ENCODE results near the gene TFAP2E. TPM values are rescaled to one million over a fixed set of nuclear protein-coding genes. Genes with fewer than 3 reads are reported as not detected.

The TFAP2E gene
- total and polyA plus RNA-seq, 11 donors = 0.12 to 0.57 (median 0.29) TPM; not detected in 3

DNA sequence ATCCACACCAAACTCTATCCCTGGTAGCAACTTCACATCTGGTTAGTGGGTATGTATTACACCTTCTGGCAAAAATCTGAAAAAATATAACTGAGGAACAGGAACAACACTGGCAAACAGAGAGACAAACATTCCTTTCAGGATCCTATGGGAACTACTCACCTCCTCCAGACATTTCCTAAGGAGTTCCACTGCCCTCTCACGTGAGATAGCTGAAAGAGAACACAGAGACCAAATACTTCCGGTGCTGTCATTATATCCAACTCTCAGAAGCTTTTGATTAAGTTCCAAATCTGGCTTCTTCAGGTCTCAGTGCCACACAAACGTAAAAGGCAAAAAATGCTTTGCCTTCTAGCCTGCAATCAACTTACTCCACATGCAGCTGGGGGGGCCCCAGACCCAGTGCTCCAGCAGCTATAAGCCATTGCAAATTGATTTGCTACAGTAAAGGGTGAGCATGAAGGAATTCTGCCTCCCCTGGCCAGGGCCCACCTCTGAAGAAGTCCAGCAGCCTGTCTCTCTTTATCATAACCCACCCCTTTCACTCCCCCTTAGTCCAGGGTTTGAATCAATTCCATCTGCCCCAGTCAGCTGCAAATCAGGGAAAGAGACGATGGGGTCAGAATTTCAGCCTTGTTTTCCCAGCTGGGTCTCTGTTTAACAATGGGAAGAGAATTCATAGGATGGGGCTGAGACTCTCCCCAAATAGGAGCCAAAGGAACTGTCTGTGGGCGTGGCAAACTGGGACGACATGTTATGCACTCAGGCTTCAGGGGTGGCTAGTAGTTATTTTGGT is 32.2 kb downstream of the TFAP2E start:
- TF ChIP-seq POLR2A (IDR thresholded peaks at IDR 0.05) = no peak
- TF ChIP-seq, protein P1, sequence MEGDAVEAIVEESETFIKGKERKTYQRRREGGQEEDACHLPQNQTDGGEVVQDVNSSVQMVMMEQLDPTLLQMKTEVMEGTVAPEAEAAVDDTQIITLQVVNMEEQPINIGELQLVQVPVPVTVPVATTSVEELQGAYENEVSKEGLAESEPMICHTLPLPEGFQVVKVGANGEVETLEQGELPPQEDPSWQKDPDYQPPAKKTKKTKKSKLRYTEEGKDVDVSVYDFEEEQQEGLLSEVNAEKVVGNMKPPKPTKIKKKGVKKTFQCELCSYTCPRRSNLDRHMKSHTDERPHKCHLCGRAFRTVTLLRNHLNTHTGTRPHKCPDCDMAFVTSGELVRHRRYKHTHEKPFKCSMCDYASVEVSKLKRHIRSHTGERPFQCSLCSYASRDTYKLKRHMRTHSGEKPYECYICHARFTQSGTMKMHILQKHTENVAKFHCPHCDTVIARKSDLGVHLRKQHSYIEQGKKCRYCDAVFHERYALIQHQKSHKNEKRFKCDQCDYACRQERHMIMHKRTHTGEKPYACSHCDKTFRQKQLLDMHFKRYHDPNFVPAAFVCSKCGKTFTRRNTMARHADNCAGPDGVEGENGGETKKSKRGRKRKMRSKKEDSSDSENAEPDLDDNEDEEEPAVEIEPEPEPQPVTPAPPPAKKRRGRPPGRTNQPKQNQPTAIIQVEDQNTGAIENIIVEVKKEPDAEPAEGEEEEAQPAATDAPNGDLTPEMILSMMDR (IDR thresholded peaks at IDR 0.05) = no peak
- Histone ChIP-seq H3K36me3 (peaks cover 0 to 100% (median 91%) of the 10 kb centered on the region in 9 donors), H3K9me3 (peaks cover 0 to 5% (median 0%) of the 10 kb centered on the region in 12 donors), H3K4me3 (no peak overlapping the region), H3K27ac (no peak overlapping the region), H3K4me1 (no peaks in the 10 kb centered on the region), H3K27me3 (no peaks in the 10 kb centered on the region)
- ATAC-seq (no peak), DNase-seq (no peak)
- intact Hi-C loops (cut with DNase I) = no loop called here
- WGBS, 4 donors = 76 to 82% (median 79%) methylated on average over 6 of the region's 6 CpGs

GRCh38 chr1:35605867-35606182 is 32.7 kb downstream of the TFAP2E start:
- no peak overlapping the region for H3K27ac ChIP-seq
- peaks cover 0 to 100% (median 95%) of the 10 kb centered on the region in 9 donors for H3K36me3 ChIP-seq
- ATAC-seq (no peak), DNase-seq (no peak)
- H3K4me3 ChIP-seq = no peak overlapping the region
- peaks cover 0 to 5% (median 0%) of the 10 kb centered on the region in 12 donors for H3K9me3 ChIP-seq
- intact Hi-C loops (cut with DNase I) = no loop called here
- no peak for TF ChIP-seq POLR2A (IDR thresholded peaks at IDR 0.05)
- TF ChIP-seq, protein P1 (IDR thresholded peaks at IDR 0.05) = no peak
- 82 to 89% (median 86%) methylated on average over 4 of the region's 4 CpGs for WGBS, 4 donors
- no peaks in the 10 kb centered on the region for H3K4me1 ChIP-seq
- no peaks in the 10 kb centered on the region for H3K27me3 ChIP-seq

- Histone ChIP-seq H3K27me3 (no peaks in the 10 kb centered on the region), H3K9me3 (peaks cover 0 to 5% (median 0%) of the 10 kb centered on the region in 12 donors), H3K4me3 (no peak overlapping the region), H3K4me1 (peaks cover 0 to 6% (median 0%) of the 10 kb centered on the region in 12 donors), H3K27ac (no peak overlapping the region), H3K36me3 (peaks cover 0 to 96% (median 80%) of the 10 kb centered on the region in 9 donors)
- DNase-seq (no peak), ATAC-seq (no peak)
- TF ChIP-seq, protein P1 (IDR thresholded peaks at IDR 0.05) = no peak
- no peak for TF ChIP-seq POLR2A (IDR thresholded peaks at IDR 0.05)
- 93 to 96% (median 93%) methylated on average over 7 of the region's 7 CpGs for WGBS, 4 donors
- intact Hi-C loops (cut with DNase I) = no loop called here
Observed at GRCh38 chr1:35611655-35612054, 38.5 kb downstream of the TFAP2E start.

DNA sequence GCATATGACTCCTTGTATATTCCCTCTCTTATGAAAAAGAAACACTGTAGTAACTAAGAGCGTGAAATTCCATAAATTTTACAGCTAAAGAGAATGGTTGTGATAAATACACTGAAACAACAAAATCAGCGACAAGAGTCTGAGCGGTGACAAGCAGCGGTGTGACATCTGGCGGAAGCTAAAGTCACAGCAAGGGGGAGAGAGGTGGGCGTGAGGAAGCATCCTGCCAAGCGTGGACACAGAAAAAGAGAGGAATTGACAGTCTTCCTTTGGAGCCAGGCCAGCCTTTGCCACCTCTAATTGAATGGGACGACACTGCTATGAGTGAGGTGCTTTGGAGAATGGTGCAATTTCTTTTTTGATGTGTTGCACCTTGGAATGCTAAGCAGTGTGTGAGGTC is 42.3 kb downstream of the TFAP2E start:
- Histone ChIP-seq H3K4me3 (no peak overlapping the region), H3K36me3 (peaks cover 0 to 94% (median 60%) of the 10 kb centered on the region in 9 donors), H3K27ac (no peak overlapping the region), H3K4me1 (peaks cover 0 to 6% (median 0%) of the 10 kb centered on the region in 12 donors), H3K27me3 (no peaks in the 10 kb centered on the region), H3K9me3 (no peaks in the 10 kb centered on the region)
- ATAC-seq (no peak), DNase-seq (no peak)
- TF ChIP-seq POLR2A (IDR thresholded peaks at IDR 0.05) = no peak
- TF ChIP-seq, protein P1 (IDR thresholded peaks at IDR 0.05) = no peak
- intact Hi-C loops (cut with DNase I) = no loop called here
- 71 to 80% (median 72%) methylated on average over 8 of the region's 8 CpGs for WGBS, 4 donors
